Neural cell (in vitro differentiated cells): ENCODE measurements around the gene DIP2C.

Source experiments
- EP300 ChIP-seq: fragments of 450-650 bp; conservative IDR thresholded peaks from 2 replicates; pipeline ENCODE4 v1.6.1; 2014; ENCODE audit warnings: antibody characterized with exemption, mild to moderate bottlenecking, moderate library complexity; ENCODE audit not compliant: poor library complexity, severe bottlenecking
- EZH2 ChIP-seq: fragments of 200-600, 300-800 bp; shearing (Covaris generic), sonication (generic); IDR thresholded peaks from 2 replicates; pipeline ENCODE4 v1.6.1; 2014; ENCODE audit warnings: antibody characterized with exemption, low read length, borderline replicate concordance, mild to moderate bottlenecking; ENCODE audit not compliant: insufficient read depth, poor library complexity, severe bottlenecking
- MXI1 ChIP-seq: fragments of 450-650 bp; conservative IDR thresholded peaks from 2 replicates; pipeline ENCODE4 v1.6.1; 2014; ENCODE audit warnings: antibody characterized with exemption, mild to moderate bottlenecking; ENCODE audit not compliant: poor library complexity, severe bottlenecking
- POLR2AphosphoS5 ChIP-seq: IDR thresholded peaks from 2 replicates; pipeline ENCODE4 v1.6.1; 2012
- RAD21 ChIP-seq: fragments of 450-650 bp; conservative IDR thresholded peaks from 2 replicates; pipeline ENCODE4 v1.6.1; 2014; ENCODE audit warnings: antibody characterized with exemption, mild to moderate bottlenecking, moderate library complexity
- REST ChIP-seq: IDR thresholded peaks from 2 replicates; pipeline ENCODE4 v1.6.1; 2012; ENCODE audit warnings: borderline replicate concordance
- SMC3 ChIP-seq: fragments of 450-650 bp; conservative IDR thresholded peaks from 2 replicates; pipeline ENCODE4 v1.6.1; 2014; ENCODE audit warnings: antibody characterized with exemption, mild to moderate bottlenecking, moderate library complexity; ENCODE audit not compliant: poor library complexity
- TAF1 ChIP-seq: IDR thresholded peaks from 2 replicates; pipeline ENCODE4 v1.6.1; 2012; ENCODE audit warnings: low read depth
- TF ChIP-seq, protein P1 (sequence below): fragments of 450-650 bp; IDR thresholded peaks from 2 replicates; pipeline ENCODE4 v1.5.1; 2014; ENCODE audit warnings: antibody characterized with exemption, mild to moderate bottlenecking, moderate library complexity; ENCODE audit not compliant: poor library complexity, severe bottlenecking

DNA sequence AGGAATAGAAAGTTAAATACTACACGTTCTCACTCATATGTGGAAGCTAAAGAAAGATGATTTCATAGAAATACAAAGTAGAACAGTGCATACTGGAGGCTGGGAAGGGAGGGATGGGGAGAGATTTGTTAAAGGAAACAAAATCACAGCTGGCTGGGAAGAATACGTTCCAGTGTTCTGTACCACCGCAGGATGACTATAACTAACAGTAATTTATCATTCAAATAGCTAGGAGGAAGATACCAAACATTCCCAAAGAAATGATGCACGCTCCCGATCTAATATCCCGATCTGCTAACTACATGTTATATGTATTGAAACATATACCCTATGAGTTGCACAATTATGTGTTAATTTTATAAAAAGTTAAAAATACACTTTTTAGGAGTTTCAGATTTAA is 391.9 kb downstream of the DIP2C start:
- TF ChIP-seq, protein P1, sequence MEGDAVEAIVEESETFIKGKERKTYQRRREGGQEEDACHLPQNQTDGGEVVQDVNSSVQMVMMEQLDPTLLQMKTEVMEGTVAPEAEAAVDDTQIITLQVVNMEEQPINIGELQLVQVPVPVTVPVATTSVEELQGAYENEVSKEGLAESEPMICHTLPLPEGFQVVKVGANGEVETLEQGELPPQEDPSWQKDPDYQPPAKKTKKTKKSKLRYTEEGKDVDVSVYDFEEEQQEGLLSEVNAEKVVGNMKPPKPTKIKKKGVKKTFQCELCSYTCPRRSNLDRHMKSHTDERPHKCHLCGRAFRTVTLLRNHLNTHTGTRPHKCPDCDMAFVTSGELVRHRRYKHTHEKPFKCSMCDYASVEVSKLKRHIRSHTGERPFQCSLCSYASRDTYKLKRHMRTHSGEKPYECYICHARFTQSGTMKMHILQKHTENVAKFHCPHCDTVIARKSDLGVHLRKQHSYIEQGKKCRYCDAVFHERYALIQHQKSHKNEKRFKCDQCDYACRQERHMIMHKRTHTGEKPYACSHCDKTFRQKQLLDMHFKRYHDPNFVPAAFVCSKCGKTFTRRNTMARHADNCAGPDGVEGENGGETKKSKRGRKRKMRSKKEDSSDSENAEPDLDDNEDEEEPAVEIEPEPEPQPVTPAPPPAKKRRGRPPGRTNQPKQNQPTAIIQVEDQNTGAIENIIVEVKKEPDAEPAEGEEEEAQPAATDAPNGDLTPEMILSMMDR: no peak
- TF ChIP-seq POLR2AphosphoS5 (no peak), EP300 (no peak), EZH2 (no peak), REST (no peak), SMC3 (no peak), TAF1 (no peak), RAD21 (no peak), MXI1 (no peak)
